ENCODE data around the gene CAMK2D. TPM values are rescaled to one million over a fixed set of nuclear protein-coding genes. Genes with fewer than 3 reads are reported as not detected.

CAMK2D gene
- total and polyA plus RNA-seq, 12 donors = 55.6 to 286 (median 221) TPM

GRCh38 chr4:113749178-113749577 is 12.4 kb downstream of the CAMK2D start:
- Histone ChIP-seq H3K27me3 (no peaks in the 10 kb centered on the region), H3K9me3 (no peaks in the 10 kb centered on the region), H3K27ac (no peak overlapping the region), H3K4me3 (no peak overlapping the region), H3K4me1 (peaks cover 0 to 67% (median 33%) of the 10 kb centered on the region in 9 donors), H3K36me3 (peaks cover 0 to 52% (median 0%) of the 10 kb centered on the region in 9 donors)
- intact Hi-C loops (cut with DNase I) = loop anchor here in 4 of 10 donors (5.0 to 10.0 kb wide), 4 partner anchors 47 to 194 kb away; no protein-coding TSS in a partner anchor
- WGBS, 2 donors = 88% methylated on average over 1 of the region's 1 CpG
- DNase-seq (no peak), ATAC-seq (no peak)
- no peak for TF ChIP-seq CTCF (IDR thresholded peaks at IDR 0.05)

GRCh38 chr4:113747949-113748348 is 13.6 kb downstream of the CAMK2D start:
- WGBS, 2 donors = 95 to 96% methylated on average over 3 of the region's 3 CpGs
- intact Hi-C loops (cut with DNase I) = loop anchor here in 4 of 10 donors (5.0 to 10.0 kb wide), 4 partner anchors 46 to 193 kb away; no protein-coding TSS in a partner anchor
- no peaks in the 10 kb centered on the region for H3K9me3 ChIP-seq
- no peak overlapping the region for H3K27ac ChIP-seq
- H3K4me3 ChIP-seq = no peak overlapping the region
- H3K27me3 ChIP-seq = no peaks in the 10 kb centered on the region
- TF ChIP-seq CTCF (IDR thresholded peaks at IDR 0.05) = no peak
- DNase-seq (no peak), ATAC-seq (no peak)
- peaks cover 0 to 73% (median 31%) of the 10 kb centered on the region in 9 donors for H3K4me1 ChIP-seq
- peaks cover 0 to 50% (median 0%) of the 10 kb centered on the region in 9 donors for H3K36me3 ChIP-seq

- WGBS, 2 donors = 84 to 87% methylated on average over 2 of the region's 2 CpGs
- DNase-seq = no peak
- Histone ChIP-seq H3K9me3 (no peaks in the 10 kb centered on the region), H3K27ac (peak overlapping the region in 1 of 10 donors; percentile 0), H3K4me3 (no peak overlapping the region), H3K27me3 (no peaks in the 10 kb centered on the region), H3K4me1 (peaks cover 0 to 81% (median 39%) of the 10 kb centered on the region in 9 donors), H3K36me3 (peaks cover 0 to 30% (median 0%) of the 10 kb centered on the region in 9 donors)
- intact Hi-C loops (cut with DNase I) = loop anchor here in 4 of 10 donors (5.0 to 10.0 kb wide), 4 partner anchors 43 to 191 kb away; no protein-coding TSS in a partner anchor
- TF ChIP-seq CTCF (IDR thresholded peaks at IDR 0.05) = no peak
- peak in 1 of 8 donors; percentile 69 for ATAC-seq
Measured at GRCh38 chr4:113745711-113746110, 15.8 kb downstream of the CAMK2D start.

GRCh38 chr4:113744667-113745240 is 16.8 kb downstream of the CAMK2D start:
- no peak for DNase-seq
- no peak for ATAC-seq
- Histone ChIP-seq H3K27ac (peak overlapping the region in 1 of 10 donors; percentile 0), H3K27me3 (no peaks in the 10 kb centered on the region), H3K4me3 (no peak overlapping the region), H3K4me1 (peaks cover 0 to 75% (median 33%) of the 10 kb centered on the region in 9 donors), H3K36me3 (peaks cover 0 to 27% (median 0%) of the 10 kb centered on the region in 9 donors), H3K9me3 (no peaks in the 10 kb centered on the region)
- TF ChIP-seq CTCF (IDR thresholded peaks at IDR 0.05) = no peak
- intact Hi-C loops (cut with DNase I) = loop anchor here in 4 of 10 donors (5.0 to 10.0 kb wide), 4 partner anchors 42 to 190 kb away; no protein-coding TSS in a partner anchor
- 87 to 89% methylated on average over 4 of the region's 4 CpGs for WGBS, 2 donors

All from heart right ventricle (tissue), 16 donors.